ENCODE measurements around the gene SLC48A1. TPM values are rescaled to one million over a fixed set of nuclear protein-coding genes. Genes with fewer than 3 reads are reported as not detected.

SLC48A1 gene
- polyA plus RNA-seq, 1 donor from 2014 or later = 8.0 TPM

- Histone ChIP-seq H2AFZ (ENCODE audit: low read depth, low read length) (no peak overlapping the region), H3K36me3 (ENCODE audit: insufficient read depth, low read length) (no peaks in the 10 kb centered on the region), H3K4me2 (ENCODE audit: low read length) (no peak overlapping the region), H3K79me2 (replicated peaks; ENCODE audit: insufficient read depth, low read length) (no peaks in the 10 kb centered on the region), H3K9me3 (ENCODE audit: low read length) (no peaks in the 10 kb centered on the region), H4K20me1 (ENCODE audit: insufficient read depth) (no peaks in the 10 kb centered on the region), H3K27me3 (ENCODE audit: insufficient read depth, low read depth, low read length) (no peaks in the 10 kb centered on the region), H3K27ac (ENCODE audit: low read length) (no peak overlapping the region), H3F3A (ENCODE audit: insufficient read depth, low read length, poor library complexity, severe bottlenecking) (no peaks in the 10 kb centered on the region), H3K9me2 (ENCODE audit: insufficient read depth, low read length) (no peaks in the 10 kb centered on the region), H3K4me3 (ENCODE audit: low read length) (no peak overlapping the region), H3K9ac (ENCODE audit: low read length) (no peak overlapping the region)
- TF ChIP-seq SMC3 (conservative IDR thresholded peaks at IDR 0.05; ENCODE audit: poor library complexity) (no peak), CTCF (IDR thresholded peaks at IDR 0.05; ENCODE audit: poor library complexity, severe bottlenecking) (no peak), RAD21 (conservative IDR thresholded peaks at IDR 0.05) (no peak), EZH2 (IDR thresholded peaks at IDR 0.05; ENCODE audit: borderline replicate concordance, insufficient read depth, low read length, poor library complexity, severe bottlenecking) (no peak), POLR2AphosphoS5 (IDR thresholded peaks at IDR 0.05) (no peak), EP300 (conservative IDR thresholded peaks at IDR 0.05; ENCODE audit: poor library complexity, severe bottlenecking) (no peak), TAF1 (IDR thresholded peaks at IDR 0.05; ENCODE audit: low read depth) (no peak), REST (IDR thresholded peaks at IDR 0.05; ENCODE audit: borderline replicate concordance) (no peak)
Measured at GRCh38 chr12:47747126-47747525, 25.9 kb upstream of the SLC48A1 start.

- Histone ChIP-seq H3K27ac (ENCODE audit: low read length) (no peak overlapping the region), H3K4me2 (ENCODE audit: low read length) (no peak overlapping the region)
- TF ChIP-seq SMC3 (conservative IDR thresholded peaks at IDR 0.05; ENCODE audit: poor library complexity) (no peak), EP300 (conservative IDR thresholded peaks at IDR 0.05; ENCODE audit: poor library complexity, severe bottlenecking) (no peak), RAD21 (conservative IDR thresholded peaks at IDR 0.05) (no peak), REST (IDR thresholded peaks at IDR 0.05; ENCODE audit: borderline replicate concordance) (no peak), CTCF (IDR thresholded peaks at IDR 0.05; ENCODE audit: poor library complexity, severe bottlenecking) (no peak), POLR2AphosphoS5 (IDR thresholded peaks at IDR 0.05) (no peak), TAF1 (IDR thresholded peaks at IDR 0.05; ENCODE audit: low read depth) (no peak), MXI1 (conservative IDR thresholded peaks at IDR 0.05; ENCODE audit: poor library complexity, severe bottlenecking) (no peak), EZH2 (IDR thresholded peaks at IDR 0.05; ENCODE audit: borderline replicate concordance, insufficient read depth, low read length, poor library complexity, severe bottlenecking) (no peak)
Measured at GRCh38 chr12:47747596-47748506, 25.2 kb upstream of the SLC48A1 start.

More at GRCh38 chr12:47747596-47748506, 25.2 kb upstream of the SLC48A1 start:
- Histone ChIP-seq H3K9ac (ENCODE audit: low read length) (no peak overlapping the region), H3K9me2 (ENCODE audit: insufficient read depth, low read length) (no peaks in the 10 kb centered on the region), H4K20me1 (ENCODE audit: insufficient read depth) (no peaks in the 10 kb centered on the region), H3F3A (ENCODE audit: insufficient read depth, low read length, poor library complexity, severe bottlenecking) (no peaks in the 10 kb centered on the region), H3K4me3 (ENCODE audit: low read length) (no peak overlapping the region), H2AFZ (ENCODE audit: low read depth, low read length) (no peak overlapping the region), H3K79me2 (replicated peaks; ENCODE audit: insufficient read depth, low read length) (no peaks in the 10 kb centered on the region), H3K27me3 (ENCODE audit: insufficient read depth, low read depth, low read length) (no peaks in the 10 kb centered on the region), H3K9me3 (ENCODE audit: low read length) (no peaks in the 10 kb centered on the region), H3K36me3 (ENCODE audit: insufficient read depth, low read length) (no peaks in the 10 kb centered on the region)
